ENCODE measurements around the gene GRID1.

The GRID1 gene

GRCh38 chr10:85612378-85612775 is 754.2 kb downstream of the GRID1 start:
- POLR2A ChIA-PET: no interaction called here
- Histone ChIP-seq H3K4me3 (ENCODE audit: low read depth, low read length) (no peak overlapping the region), H3K36me3 (ENCODE audit: control insufficient read depth in 2 of 2, insufficient read depth in 1 of 2, low read length in 2 of 2) (no peaks in the 10 kb centered on the region), H3K27ac (ENCODE audit: extremely low read depth, low read depth, low read length) (no peak overlapping the region), H3K9me3 (ENCODE audit: control insufficient read depth, insufficient read depth, low read depth, low read length) (no peaks in the 10 kb centered on the region), H3K4me1 (ENCODE audit: control insufficient read depth, insufficient read depth, low read length) (no peaks in the 10 kb centered on the region)
- CTCF ChIA-PET: interaction anchor here (0.7 to 1.0 kb wide), 3 partner anchors 9 to 14 kb away, joined by 3 to 7 read pairs (median 4); no protein-coding TSS in a partner anchor
- TF ChIP-seq, protein P1, sequence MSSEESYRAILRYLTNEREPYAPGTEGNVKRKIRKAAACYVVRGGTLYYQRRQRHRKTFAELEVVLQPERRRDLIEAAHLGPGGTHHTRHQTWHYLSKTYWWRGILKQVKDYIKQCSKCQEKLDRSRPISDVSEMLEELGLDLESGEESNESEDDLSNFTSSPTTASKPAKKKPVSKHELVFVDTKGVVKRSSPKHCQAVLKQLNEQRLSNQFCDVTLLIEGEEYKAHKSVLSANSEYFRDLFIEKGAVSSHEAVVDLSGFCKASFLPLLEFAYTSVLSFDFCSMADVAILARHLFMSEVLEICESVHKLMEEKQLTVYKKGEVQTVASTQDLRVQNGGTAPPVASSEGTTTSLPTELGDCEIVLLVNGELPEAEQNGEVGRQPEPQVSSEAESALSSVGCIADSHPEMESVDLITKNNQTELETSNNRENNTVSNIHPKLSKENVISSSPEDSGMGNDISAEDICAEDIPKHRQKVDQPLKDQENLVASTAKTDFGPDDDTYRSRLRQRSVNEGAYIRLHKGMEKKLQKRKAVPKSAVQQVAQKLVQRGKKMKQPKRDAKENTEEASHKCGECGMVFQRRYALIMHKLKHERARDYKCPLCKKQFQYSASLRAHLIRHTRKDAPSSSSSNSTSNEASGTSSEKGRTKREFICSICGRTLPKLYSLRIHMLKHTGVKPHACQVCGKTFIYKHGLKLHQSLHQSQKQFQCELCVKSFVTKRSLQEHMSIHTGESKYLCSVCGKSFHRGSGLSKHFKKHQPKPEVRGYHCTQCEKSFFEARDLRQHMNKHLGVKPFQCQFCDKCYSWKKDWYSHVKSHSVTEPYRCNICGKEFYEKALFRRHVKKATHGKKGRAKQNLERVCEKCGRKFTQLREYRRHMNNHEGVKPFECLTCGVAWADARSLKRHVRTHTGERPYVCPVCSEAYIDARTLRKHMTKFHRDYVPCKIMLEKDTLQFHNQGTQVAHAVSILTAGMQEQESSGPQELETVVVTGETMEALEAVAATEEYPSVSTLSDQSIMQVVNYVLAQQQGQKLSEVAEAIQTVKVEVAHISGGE (tag by site-specific recombination; conservative IDR thresholded peaks at IDR 0.05; ENCODE audit: low read depth): no peak
- TF ChIP-seq ZNF48 (tag by site-specific recombination; IDR thresholded peaks at IDR 0.05) (no peak), HOXC10 (CRISPR knock-in tag; IDR thresholded peaks at IDR 0.05) (no peak), RBAK (tag by site-specific recombination; IDR thresholded peaks at IDR 0.05) (no peak), ZNF677 (tag by site-specific recombination; IDR thresholded peaks at IDR 0.05) (no peak), KLF8 (tag by site-specific recombination; IDR thresholded peaks at IDR 0.05) (no peak), FEZF1 (tag by site-specific recombination; IDR thresholded peaks at IDR 0.05) (no peak), BCL11A (tag by site-specific recombination; IDR thresholded peaks at IDR 0.05; ENCODE audit: low read depth) (no peak), ZNF23 (tag by site-specific recombination; IDR thresholded peaks at IDR 0.05; ENCODE audit: borderline replicate concordance) (no peak), ZNF433 (tag by site-specific recombination; IDR thresholded peaks at IDR 0.05; ENCODE audit: low read depth) (no peak), ZNF324 (tag by site-specific recombination; IDR thresholded peaks at IDR 0.05) (no peak), ZNF623 (tag by site-specific recombination; IDR thresholded peaks at IDR 0.05) (no peak), ZNF335 (tag by site-specific recombination; conservative IDR thresholded peaks at IDR 0.05) (no peak)

DNA sequence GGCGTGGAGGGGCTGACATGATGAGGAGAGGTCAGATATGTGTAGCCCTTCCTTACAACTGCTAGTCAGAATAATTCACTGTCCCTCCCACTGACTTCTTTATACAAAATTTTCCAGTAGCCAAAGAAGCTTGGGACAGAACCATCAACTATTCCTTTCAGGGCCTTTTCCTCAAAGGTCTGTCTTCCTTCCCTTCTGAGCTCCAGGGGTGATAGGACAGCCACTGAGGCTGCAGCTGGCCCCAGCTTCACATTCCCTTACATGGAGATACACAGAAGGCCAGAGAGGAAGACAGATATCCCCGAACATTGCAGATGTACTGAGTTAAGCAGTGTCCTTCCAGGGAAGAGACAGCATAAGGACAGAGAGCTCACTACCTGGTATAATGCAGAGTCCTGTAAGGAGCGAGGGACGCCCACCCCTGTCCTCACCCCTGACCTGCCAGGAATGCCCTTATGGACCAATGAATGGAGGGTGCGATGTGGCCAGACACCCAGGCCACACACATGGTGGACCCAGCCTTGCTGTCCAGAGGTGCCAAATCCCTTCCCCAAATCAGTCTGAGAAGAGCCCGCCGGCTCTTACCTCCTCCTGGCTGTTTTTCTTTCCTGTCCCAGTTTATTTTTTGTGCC is 754.7 kb downstream of the GRID1 start:
- ChIA-PET CTCF (interaction anchor here (0.6 to 1.0 kb wide), 3 partner anchors 8 to 306 kb away, joined by 4 to 7 read pairs (median 4); no protein-coding TSS in a partner anchor), POLR2A (no interaction called here)
- TF ChIP-seq, protein P2, sequence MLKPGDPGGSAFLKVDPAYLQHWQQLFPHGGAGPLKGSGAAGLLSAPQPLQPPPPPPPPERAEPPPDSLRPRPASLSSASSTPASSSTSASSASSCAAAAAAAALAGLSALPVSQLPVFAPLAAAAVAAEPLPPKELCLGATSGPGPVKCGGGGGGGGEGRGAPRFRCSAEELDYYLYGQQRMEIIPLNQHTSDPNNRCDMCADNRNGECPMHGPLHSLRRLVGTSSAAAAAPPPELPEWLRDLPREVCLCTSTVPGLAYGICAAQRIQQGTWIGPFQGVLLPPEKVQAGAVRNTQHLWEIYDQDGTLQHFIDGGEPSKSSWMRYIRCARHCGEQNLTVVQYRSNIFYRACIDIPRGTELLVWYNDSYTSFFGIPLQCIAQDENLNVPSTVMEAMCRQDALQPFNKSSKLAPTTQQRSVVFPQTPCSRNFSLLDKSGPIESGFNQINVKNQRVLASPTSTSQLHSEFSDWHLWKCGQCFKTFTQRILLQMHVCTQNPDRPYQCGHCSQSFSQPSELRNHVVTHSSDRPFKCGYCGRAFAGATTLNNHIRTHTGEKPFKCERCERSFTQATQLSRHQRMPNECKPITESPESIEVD (tag by site-specific recombination; IDR thresholded peaks at IDR 0.05): no peak
- TF ChIP-seq ZNF24 (tag by site-specific recombination; IDR thresholded peaks at IDR 0.05) (no peak), ZNF654 (tag by site-specific recombination; IDR thresholded peaks at IDR 0.05; ENCODE audit: low read depth) (no peak), KLF1 (tag by site-specific recombination; IDR thresholded peaks at IDR 0.05) (no peak), ZNF843 (tag by site-specific recombination; IDR thresholded peaks at IDR 0.05) (no peak), ZNF585B (tag by site-specific recombination; IDR thresholded peaks at IDR 0.05) (no peak), ZNF518A (tag by site-specific recombination; conservative IDR thresholded peaks at IDR 0.05; ENCODE audit: low read depth) (no peak), ZNF596 (tag by site-specific recombination; IDR thresholded peaks at IDR 0.05) (no peak), ZNF514 (tag by site-specific recombination; IDR thresholded peaks at IDR 0.05) (no peak), ZNF274 (IDR thresholded peaks at IDR 0.05; ENCODE audit: low read length) (no peak), ZNF274 (tag by site-specific recombination; IDR thresholded peaks at IDR 0.05; ENCODE audit: borderline replicate concordance) (no peak), SCRT2 (tag by site-specific recombination; IDR thresholded peaks at IDR 0.05) (no peak), SCRT1 (tag by site-specific recombination; IDR thresholded peaks at IDR 0.05; ENCODE audit: borderline replicate concordance) (no peak), ZBTB8A (tag by site-specific recombination; IDR thresholded peaks at IDR 0.05) (no peak), ZNF768 (tag by site-specific recombination; IDR thresholded peaks at IDR 0.05) (no peak)

More for the DNA sequence above, 754.7 kb downstream of the GRID1 start:
- H3K9me3 ChIP-seq (ENCODE audit: control insufficient read depth, insufficient read depth, low read depth, low read length): no peaks in the 10 kb centered on the region
- H3K4me1 ChIP-seq (ENCODE audit: control insufficient read depth, insufficient read depth, low read length): no peaks in the 10 kb centered on the region
- no peaks in the 10 kb centered on the region for H3K36me3 ChIP-seq (ENCODE audit: control insufficient read depth in 2 of 2, insufficient read depth in 1 of 2, low read length in 2 of 2)
- no peak overlapping the region for H3K4me3 ChIP-seq (ENCODE audit: low read depth, low read length)
- H3K27ac ChIP-seq (ENCODE audit: extremely low read depth, low read depth, low read length): no peak overlapping the region
